WTC11 (cell line): ENCODE results near the gene AVPI1.

Experiments
- CTCF ChIP-seq: fragments of 200-600 bp; IDR thresholded peaks from 2 replicates; pipeline ENCODE4 v1.8.0; 2022; ENCODE audit warnings: antibody characterized with exemption
- RELA ChIP-seq: sonication (generic); formaldehyde crosslinking; IDR thresholded peaks from 2 replicates; pipeline ENCODE4 v1.8.1; 2022; ENCODE audit warnings: missing genetic modification reagents, mild to moderate bottlenecking, borderline replicate concordance
- SP1 ChIP-seq: sonication (generic); formaldehyde crosslinking; conservative IDR thresholded peaks from 2 replicates; pipeline ENCODE4 v1.8.1; 2022; ENCODE audit warnings: missing genetic modification reagents
- ZNF138 ChIP-seq: sonication (generic); formaldehyde crosslinking; conservative IDR thresholded peaks from 2 replicates; pipeline ENCODE4 v1.8.1; 2022; ENCODE audit warnings: mild to moderate bottlenecking, moderate library complexity, missing genetic modification reagents

DNA sequence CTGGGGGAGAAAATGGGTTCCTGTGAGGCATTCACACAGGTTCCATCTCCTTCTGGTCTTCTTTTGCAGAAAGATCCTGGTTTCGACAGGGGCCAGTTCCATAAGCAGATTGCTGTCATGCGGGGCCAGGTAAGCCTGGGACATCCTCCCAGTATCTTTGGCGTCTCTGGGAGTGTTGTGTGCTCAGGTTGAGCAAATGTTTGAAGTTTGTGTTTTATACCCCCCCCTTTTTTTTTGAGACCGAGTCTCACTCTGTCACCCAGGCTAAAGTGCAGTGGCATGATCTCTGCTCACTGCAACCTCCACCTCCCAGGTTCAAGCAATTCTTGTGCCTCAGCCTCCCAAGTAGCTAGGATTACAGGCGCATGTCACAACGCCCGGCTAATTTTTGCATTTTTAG is 20.0 kb downstream of the AVPI1 start:
- TF ChIP-seq SP1: no peak
- no peak for TF ChIP-seq CTCF
- no peak for TF ChIP-seq ZNF138
- TF ChIP-seq RELA (CRISPR knock-in tag): no peak
